ENCODE measurements around the gene PTH2.

PTH2 gene

DNA sequence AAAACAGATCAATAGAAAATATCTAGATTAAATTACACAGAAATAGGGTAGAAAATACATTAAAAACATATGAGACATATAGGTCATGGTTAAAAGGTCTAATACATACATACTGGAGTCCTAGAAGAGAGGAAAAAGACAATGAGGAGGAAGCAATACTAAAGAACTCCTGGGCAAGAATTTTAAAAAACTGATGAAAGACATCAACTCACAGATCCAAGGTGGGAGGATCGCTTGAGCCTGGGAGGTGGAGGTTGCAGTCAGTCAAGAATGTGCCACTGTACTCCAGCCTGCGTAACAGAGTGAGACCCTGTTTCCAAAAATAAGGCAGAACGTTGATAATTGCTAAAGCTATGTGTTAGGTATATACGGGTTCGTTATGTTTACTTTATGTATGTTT lies 40.6 kb downstream of the PTH2 start:
- H3K18ac ChIP-seq (ENCODE audit: low read length) = no peak overlapping the region

DNA sequence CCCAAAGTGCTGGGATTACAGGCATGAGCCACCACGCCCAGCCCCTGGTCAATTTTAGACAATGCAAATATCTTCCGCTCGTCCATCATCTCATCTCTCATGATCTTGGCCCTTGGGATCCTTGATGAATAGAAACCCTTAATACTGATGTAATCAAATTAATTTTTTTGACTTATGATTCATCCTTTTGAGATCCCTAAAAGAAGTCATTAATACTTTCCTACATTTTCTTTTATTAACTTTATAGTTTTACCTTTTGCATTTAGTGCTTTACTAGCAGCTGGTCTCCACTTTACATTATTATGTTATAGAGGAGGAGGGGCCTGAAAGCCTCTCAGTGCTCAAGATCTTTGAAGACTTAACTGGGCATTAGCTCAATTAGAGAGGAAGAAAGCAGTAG lies 42.9 kb downstream of the PTH2 start:
- no peak overlapping the region for H2BK15ac ChIP-seq (ENCODE audit: low read length)
- no peaks in the 10 kb centered on the region for H3K27me3 ChIP-seq (ENCODE audit: control insufficient read depth in 3 of 3, insufficient read depth in 3 of 3, low read depth in 1 of 3, low read length in 3 of 3)
- H3K27ac ChIP-seq (replicated peaks; ENCODE audit: low read length) = no peak overlapping the region
- no peak overlapping the region for H4K91ac ChIP-seq (ENCODE audit: low read depth, low read length, poor library complexity)
- H2BK5ac ChIP-seq (ENCODE audit: low read length) = no peak overlapping the region
- no peak overlapping the region for H2BK120ac ChIP-seq (ENCODE audit: low read depth, low read length)
- H3K23ac ChIP-seq (ENCODE audit: low read depth, low read length, poor library complexity) = no peak overlapping the region
- no peak overlapping the region for H3K18ac ChIP-seq (ENCODE audit: low read length)
- no CpG with 5 or more reads among the region's 3 CpGs for WGBS, 2 donors (ENCODE audit: extremely low coverage in 2 of 2, insufficient read length in 2 of 2, insufficient replicate concordance in 1 of 2)
- no peak overlapping the region for H3K9ac ChIP-seq (ENCODE audit: low read depth, low read length, poor library complexity)
- H3K14ac ChIP-seq (ENCODE audit: low read length) = no peak overlapping the region
- H4K8ac ChIP-seq (ENCODE audit: low read depth, low read length) = no peak overlapping the region
- H3K4me1 ChIP-seq (ENCODE audit: control insufficient read depth in 2 of 2, insufficient read depth in 1 of 2, low read depth in 1 of 2, low read length in 2 of 2) = no peaks in the 10 kb centered on the region
- no peaks in the 10 kb centered on the region for H3K36me3 ChIP-seq (replicated peaks in 1 of 2; ENCODE audit: control insufficient read depth in 2 of 2, insufficient read depth in 2 of 2, low read length in 2 of 2)
- DNase-seq (ENCODE audit: low spot score) = no peak
- H2AFZ ChIP-seq (ENCODE audit: low read length) = no peak overlapping the region
- H3K4me2 ChIP-seq (ENCODE audit: insufficient read depth, low read length, poor library complexity, severe bottlenecking) = no peak overlapping the region
- H3K4me3 ChIP-seq (ENCODE audit: low read length in 2 of 2) = no peak overlapping the region
- no peak overlapping the region for H2BK12ac ChIP-seq (ENCODE audit: low read length)
- H3K4ac ChIP-seq (ENCODE audit: low read length) = no peak overlapping the region
- H2AK5ac ChIP-seq (ENCODE audit: low read depth, low read length) = no peak overlapping the region
- H3K79me1 ChIP-seq (ENCODE audit: low read depth, low read length) = no peaks in the 10 kb centered on the region
- H3K9me3 ChIP-seq (replicated peaks in 1 of 2; ENCODE audit: control insufficient read depth in 2 of 2, insufficient read depth in 1 of 2, low read depth in 1 of 2, low read length in 2 of 2) = peaks cover 2 to 4% of the 10 kb centered on the region in 2 donors

More for the DNA sequence above, 40.6 kb downstream of the PTH2 start:
- peaks cover 2% of the 10 kb centered on the region in 2 donors for H3K9me3 ChIP-seq (replicated peaks in 1 of 2; ENCODE audit: control insufficient read depth in 2 of 2, insufficient read depth in 1 of 2, low read depth in 1 of 2, low read length in 2 of 2)
- no peak overlapping the region for H3K9ac ChIP-seq (ENCODE audit: low read depth, low read length, poor library complexity)
- H4K91ac ChIP-seq (ENCODE audit: low read depth, low read length, poor library complexity) = no peak overlapping the region
- WGBS, 2 donors (ENCODE audit: extremely low coverage in 2 of 2, insufficient read length in 2 of 2, insufficient replicate concordance in 1 of 2) = 100% methylated on average over 2 of the region's 5 CpGs; no CpG with 5 or more reads in 1 of the 2 donors
- no peaks in the 10 kb centered on the region for H3K79me1 ChIP-seq (ENCODE audit: low read depth, low read length)
- H2AK5ac ChIP-seq (ENCODE audit: low read depth, low read length) = no peak overlapping the region
- no peak overlapping the region for H3K14ac ChIP-seq (ENCODE audit: low read length)
- no peak overlapping the region for H3K23ac ChIP-seq (ENCODE audit: low read depth, low read length, poor library complexity)
- H3K27ac ChIP-seq (replicated peaks; ENCODE audit: low read length) = no peak overlapping the region
- no peak overlapping the region for H2BK12ac ChIP-seq (ENCODE audit: low read length)
- no peaks in the 10 kb centered on the region for H3K27me3 ChIP-seq (ENCODE audit: control insufficient read depth in 3 of 3, insufficient read depth in 3 of 3, low read depth in 1 of 3, low read length in 3 of 3)
- no peak for DNase-seq (ENCODE audit: low spot score)
- no peak overlapping the region for H2BK120ac ChIP-seq (ENCODE audit: low read depth, low read length)
- no peak overlapping the region for H2BK5ac ChIP-seq (ENCODE audit: low read length)
- H2BK15ac ChIP-seq (ENCODE audit: low read length) = no peak overlapping the region
- no peak overlapping the region for H3K4me2 ChIP-seq (ENCODE audit: insufficient read depth, low read length, poor library complexity, severe bottlenecking)
- H3K36me3 ChIP-seq (replicated peaks in 1 of 2; ENCODE audit: control insufficient read depth in 2 of 2, insufficient read depth in 2 of 2, low read length in 2 of 2) = no peaks in the 10 kb centered on the region
- H2AFZ ChIP-seq (ENCODE audit: low read length) = no peak overlapping the region
- H3K4me3 ChIP-seq (ENCODE audit: low read length in 2 of 2) = no peak overlapping the region
- H3K4ac ChIP-seq (ENCODE audit: low read length) = no peak overlapping the region
- no peak overlapping the region for H4K8ac ChIP-seq (ENCODE audit: low read depth, low read length)
- H3K4me1 ChIP-seq (ENCODE audit: control insufficient read depth in 2 of 2, insufficient read depth in 1 of 2, low read depth in 1 of 2, low read length in 2 of 2) = no peaks in the 10 kb centered on the region

DNA sequence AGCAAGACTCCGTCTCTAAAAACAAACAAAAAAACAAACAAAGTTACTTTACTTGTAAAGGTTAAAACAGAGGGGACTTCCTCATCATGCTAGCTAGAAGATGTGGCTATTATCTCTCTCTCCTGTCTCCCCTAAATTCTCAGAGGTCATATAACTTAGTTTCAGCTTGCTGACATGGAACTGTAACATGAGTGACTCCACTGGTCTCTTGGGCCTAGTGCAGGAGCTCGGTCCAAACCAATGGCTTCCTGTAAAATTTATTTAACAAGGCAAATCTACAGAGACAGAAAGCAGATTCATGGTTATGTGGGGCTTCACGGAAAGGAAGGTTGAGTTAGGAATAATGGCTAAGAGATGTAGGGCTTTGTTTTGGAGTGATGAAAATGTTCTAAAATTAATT lies 44.7 kb downstream of the PTH2 start:
- DNase-seq (ENCODE audit: low spot score) = no peak
- no peak overlapping the region for H2AFZ ChIP-seq (ENCODE audit: low read length)
- H3K9ac ChIP-seq (ENCODE audit: low read depth, low read length, poor library complexity) = no peak overlapping the region
- no peak overlapping the region for H2BK5ac ChIP-seq (ENCODE audit: low read length)
- no peak overlapping the region for H2AK5ac ChIP-seq (ENCODE audit: low read depth, low read length)
- H2BK120ac ChIP-seq (ENCODE audit: low read depth, low read length) = no peak overlapping the region
- H3K4me1 ChIP-seq (ENCODE audit: control insufficient read depth in 2 of 2, insufficient read depth in 1 of 2, low read depth in 1 of 2, low read length in 2 of 2) = no peaks in the 10 kb centered on the region
- H3K4me3 ChIP-seq (ENCODE audit: low read length in 2 of 2) = no peak overlapping the region
- WGBS, 2 donors (ENCODE audit: extremely low coverage in 2 of 2, insufficient read length in 2 of 2, insufficient replicate concordance in 1 of 2) = no CpG with 5 or more reads among the region's 3 CpGs
- peaks cover 2 to 4% of the 10 kb centered on the region in 2 donors for H3K9me3 ChIP-seq (replicated peaks in 1 of 2; ENCODE audit: control insufficient read depth in 2 of 2, insufficient read depth in 1 of 2, low read depth in 1 of 2, low read length in 2 of 2)
- H4K8ac ChIP-seq (ENCODE audit: low read depth, low read length) = no peak overlapping the region
- H2BK12ac ChIP-seq (ENCODE audit: low read length) = no peak overlapping the region
- no peak overlapping the region for H2BK15ac ChIP-seq (ENCODE audit: low read length)
- no peak overlapping the region for H3K4me2 ChIP-seq (ENCODE audit: insufficient read depth, low read length, poor library complexity, severe bottlenecking)
- no peak overlapping the region for H3K4ac ChIP-seq (ENCODE audit: low read length)
- no peak overlapping the region for H4K91ac ChIP-seq (ENCODE audit: low read depth, low read length, poor library complexity)
- no peaks in the 10 kb centered on the region for H3K79me1 ChIP-seq (ENCODE audit: low read depth, low read length)
- no peak overlapping the region for H3K18ac ChIP-seq (ENCODE audit: low read length)
- no peak overlapping the region for H3K14ac ChIP-seq (ENCODE audit: low read length)
- no peak overlapping the region for H3K23ac ChIP-seq (ENCODE audit: low read depth, low read length, poor library complexity)
- H3K36me3 ChIP-seq (replicated peaks in 1 of 2; ENCODE audit: control insufficient read depth in 2 of 2, insufficient read depth in 2 of 2, low read length in 2 of 2) = no peaks in the 10 kb centered on the region
- no peak overlapping the region for H3K27ac ChIP-seq (replicated peaks; ENCODE audit: low read length)
- no peaks in the 10 kb centered on the region for H3K27me3 ChIP-seq (ENCODE audit: control insufficient read depth in 3 of 3, insufficient read depth in 3 of 3, low read depth in 1 of 3, low read length in 3 of 3)

DNA sequence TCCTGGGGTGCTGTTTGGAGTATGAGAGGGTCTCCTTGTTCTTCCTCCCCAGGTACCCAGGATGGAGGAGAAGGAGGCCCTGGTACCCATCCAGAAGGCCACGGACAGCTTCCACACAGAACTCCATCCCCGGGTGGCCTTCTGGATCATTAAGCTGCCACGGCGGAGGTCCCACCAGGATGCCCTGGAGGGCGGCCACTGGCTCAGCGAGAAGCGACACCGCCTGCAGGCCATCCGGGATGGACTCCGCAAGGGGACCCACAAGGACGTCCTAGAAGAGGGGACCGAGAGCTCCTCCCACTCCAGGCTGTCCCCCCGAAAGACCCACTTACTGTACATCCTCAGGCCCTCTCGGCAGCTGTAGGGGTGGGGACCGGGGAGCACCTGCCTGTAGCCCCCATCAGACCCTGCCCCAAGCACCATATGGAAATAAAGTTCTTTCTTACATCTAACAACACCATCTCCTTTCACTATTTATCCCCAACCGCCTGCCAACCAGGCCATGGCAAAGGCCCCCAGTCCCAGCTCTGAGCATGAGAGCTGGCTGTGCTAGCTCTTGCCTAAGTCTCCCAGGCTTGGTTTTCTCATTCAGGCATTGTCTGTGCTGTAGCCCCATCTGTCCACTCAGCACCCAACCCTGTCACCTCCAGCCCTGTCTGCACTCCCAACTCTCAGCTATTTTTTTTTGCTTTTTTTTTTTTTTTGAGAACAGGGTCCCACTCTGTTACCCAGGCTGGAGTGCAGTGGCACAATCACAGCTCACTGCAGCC lies 48.4 kb downstream of the PTH2 start:
- Histone ChIP-seq H2AFZ (ENCODE audit: low read length) (no peak overlapping the region), H3K79me1 (ENCODE audit: low read depth, low read length) (no peaks in the 10 kb centered on the region), H3K9me3 (replicated peaks in 1 of 2; ENCODE audit: control insufficient read depth in 2 of 2, insufficient read depth in 1 of 2, low read depth in 1 of 2, low read length in 2 of 2) (peaks cover 3 to 13% of the 10 kb centered on the region in 2 donors), H2BK15ac (ENCODE audit: low read length) (peak overlapping the region; percentile 37), H3K14ac (ENCODE audit: low read length) (no peak overlapping the region), H3K23ac (ENCODE audit: low read depth, low read length, poor library complexity) (no peak overlapping the region), H2BK12ac (ENCODE audit: low read length) (no peak overlapping the region), H4K8ac (ENCODE audit: low read depth, low read length) (no peak overlapping the region), H3K27me3 (ENCODE audit: control insufficient read depth in 3 of 3, insufficient read depth in 3 of 3, low read depth in 1 of 3, low read length in 3 of 3) (no peaks in the 10 kb centered on the region), H2AK5ac (ENCODE audit: low read depth, low read length) (no peak overlapping the region), H3K27ac (replicated peaks; ENCODE audit: low read length) (no peak overlapping the region), H3K4me2 (ENCODE audit: insufficient read depth, low read length, poor library complexity, severe bottlenecking) (no peak overlapping the region), H4K91ac (ENCODE audit: low read depth, low read length, poor library complexity) (no peak overlapping the region), H2BK120ac (ENCODE audit: low read depth, low read length) (no peak overlapping the region), H3K4me1 (ENCODE audit: control insufficient read depth in 2 of 2, insufficient read depth in 1 of 2, low read depth in 1 of 2, low read length in 2 of 2) (no peaks in the 10 kb centered on the region), H3K4ac (ENCODE audit: low read length) (no peak overlapping the region), H2BK5ac (ENCODE audit: low read length) (no peak overlapping the region), H3K18ac (ENCODE audit: low read length) (no peak overlapping the region), H3K36me3 (replicated peaks in 1 of 2; ENCODE audit: control insufficient read depth in 2 of 2, insufficient read depth in 2 of 2, low read length in 2 of 2) (no peaks in the 10 kb centered on the region), H3K9ac (ENCODE audit: low read depth, low read length, poor library complexity) (no peak overlapping the region), H3K4me3 (ENCODE audit: low read length in 2 of 2) (no peak overlapping the region)
- no CpG with 5 or more reads among the region's 16 CpGs for WGBS, 2 donors (ENCODE audit: extremely low coverage in 2 of 2, insufficient read length in 2 of 2, insufficient replicate concordance in 1 of 2)
- no peak for DNase-seq (ENCODE audit: low spot score)

Data from neuronal stem cell (in vitro differentiated cells).